HG03175 (cell line): ENCODE results near the gene BPI.
"Not testable (repeated sequence)": the region's sequence is repeated elsewhere in the genome, so short reads cannot be mapped to it uniquely, and the experiment has no call there.

Source experiments
- ATAC-seq: cut with Tn5 transposase; IDR thresholded peaks from one replicate; pipeline ENCODE4 v1.9.1; 2021; ENCODE audit warnings: mild to moderate bottlenecking, moderate library complexity; ENCODE audit not compliant: unreplicated experiment

Gene BPI

DNA sequence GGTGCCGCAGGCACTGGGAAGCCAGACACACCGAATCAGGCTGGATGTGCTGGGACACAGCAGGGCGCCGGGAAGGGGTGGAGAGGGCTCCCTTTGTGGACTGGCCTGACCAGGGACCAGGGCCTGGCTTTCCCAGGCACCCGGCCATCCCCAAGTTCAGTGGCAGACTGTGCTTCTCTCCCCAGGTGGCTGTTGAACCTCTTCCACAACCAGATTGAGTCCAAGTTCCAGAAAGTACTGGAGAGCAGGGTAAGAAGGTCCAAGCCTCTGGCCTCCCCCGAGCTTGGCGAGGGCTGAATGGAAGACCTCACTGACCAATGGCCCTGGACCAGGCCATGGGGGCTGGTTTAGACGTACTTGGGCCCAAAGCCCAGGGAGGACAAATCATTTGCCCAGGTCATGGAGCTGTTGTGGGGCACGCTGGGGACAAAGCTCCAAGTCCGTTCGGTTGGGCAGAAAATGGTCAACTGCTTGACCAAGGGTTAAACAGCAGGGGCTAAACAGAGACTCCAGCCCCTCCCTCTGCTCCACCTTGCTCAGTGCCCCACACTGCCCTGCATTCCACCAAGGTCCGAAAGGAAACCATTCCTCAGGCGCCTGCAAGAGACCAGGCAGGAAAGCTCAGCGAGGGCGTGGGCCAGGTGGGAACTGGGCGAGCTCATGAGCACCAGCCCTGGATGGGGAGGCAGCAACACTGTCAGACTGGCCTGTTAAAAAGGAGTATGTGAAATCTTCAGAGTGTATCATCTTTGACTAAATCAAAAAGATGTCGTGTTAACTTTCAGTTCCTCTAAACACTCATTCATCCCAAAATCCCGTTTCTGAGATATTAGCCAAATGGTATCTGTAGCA lies 51.4 kb downstream of the BPI start:
- no peak for ATAC-seq

DNA sequence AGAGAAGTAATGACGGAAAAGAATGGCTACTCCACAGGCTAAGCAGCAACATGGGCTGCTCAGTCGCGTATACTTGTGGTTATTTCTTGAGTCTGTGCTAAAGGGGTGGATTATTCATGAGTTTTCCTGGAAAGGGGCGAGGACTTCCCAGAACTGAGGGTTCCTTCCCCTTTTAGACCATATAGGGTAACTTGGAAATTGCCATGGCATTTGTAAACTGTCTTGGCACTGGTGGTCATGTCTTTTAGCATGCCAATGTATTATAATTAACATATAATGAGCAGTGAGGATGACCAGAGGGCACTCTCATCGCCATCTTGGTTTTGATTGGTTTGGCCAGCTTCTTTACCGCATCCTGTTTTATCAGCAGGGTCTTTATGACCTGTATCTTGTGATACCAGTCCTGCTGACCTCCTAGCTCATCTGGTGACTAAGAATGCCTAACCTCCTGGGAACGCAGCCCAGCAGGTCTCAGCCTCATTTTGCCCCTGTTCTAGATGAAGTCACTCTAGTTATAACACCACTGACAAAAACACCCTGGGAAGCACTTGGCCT lies 53.8 kb downstream of the BPI start:
- no peak for ATAC-seq

DNA sequence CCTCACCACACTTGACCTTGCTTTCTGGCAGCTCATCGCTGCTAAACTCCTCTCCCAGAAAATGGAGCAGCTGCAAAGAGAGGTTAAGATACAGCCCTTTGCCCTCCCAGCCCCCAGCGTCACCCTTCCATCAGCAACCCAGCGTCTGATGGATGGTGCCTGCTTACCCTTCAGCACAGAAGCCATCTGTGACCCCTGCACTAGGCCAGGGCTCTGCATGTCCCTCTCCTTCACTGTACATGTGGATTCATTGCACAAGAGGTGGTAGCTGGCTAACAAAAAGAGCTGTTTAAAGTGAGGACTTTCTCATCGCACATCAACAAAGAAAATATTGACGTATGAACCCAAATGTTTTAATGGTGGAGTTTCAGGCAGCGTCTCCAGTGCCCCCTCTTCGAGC lies 54.6 kb downstream of the BPI start:
- no peak for ATAC-seq

DNA sequence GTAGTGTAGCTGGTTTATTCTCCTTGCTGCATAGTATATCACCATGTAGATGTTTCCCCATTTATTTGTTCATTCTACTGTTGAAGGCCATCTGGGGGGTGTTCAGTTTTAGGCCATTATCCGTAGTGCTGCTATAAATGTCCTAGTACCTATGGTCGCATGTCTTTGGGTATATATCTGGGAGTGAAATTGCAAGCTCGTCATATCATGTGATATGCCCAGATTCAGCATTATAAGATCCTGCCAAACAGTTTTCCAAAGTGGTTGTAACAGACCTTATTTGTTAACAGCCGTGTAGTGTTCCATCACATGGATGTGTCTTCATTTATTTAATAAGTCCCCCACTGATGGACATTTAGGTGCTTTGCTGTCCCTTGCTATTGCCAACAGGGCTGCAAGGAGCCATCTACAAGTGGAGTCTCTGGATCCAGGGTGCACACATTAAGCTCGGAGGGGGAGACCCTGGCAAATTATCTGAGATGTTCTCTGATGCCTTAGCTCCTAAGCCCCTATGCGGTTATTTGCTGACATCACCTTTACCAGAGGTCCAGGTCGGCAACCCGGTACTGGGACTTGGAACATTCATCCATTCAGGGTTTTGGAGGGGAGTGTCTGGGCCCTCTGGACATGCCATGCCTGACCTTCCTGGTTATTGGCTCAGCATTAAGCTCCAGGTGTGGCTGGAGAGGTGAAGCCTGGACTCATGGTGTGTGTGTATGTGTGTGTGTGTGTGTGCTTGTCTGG lies 59.2 kb downstream of the BPI start:
- no peak for ATAC-seq

DNA sequence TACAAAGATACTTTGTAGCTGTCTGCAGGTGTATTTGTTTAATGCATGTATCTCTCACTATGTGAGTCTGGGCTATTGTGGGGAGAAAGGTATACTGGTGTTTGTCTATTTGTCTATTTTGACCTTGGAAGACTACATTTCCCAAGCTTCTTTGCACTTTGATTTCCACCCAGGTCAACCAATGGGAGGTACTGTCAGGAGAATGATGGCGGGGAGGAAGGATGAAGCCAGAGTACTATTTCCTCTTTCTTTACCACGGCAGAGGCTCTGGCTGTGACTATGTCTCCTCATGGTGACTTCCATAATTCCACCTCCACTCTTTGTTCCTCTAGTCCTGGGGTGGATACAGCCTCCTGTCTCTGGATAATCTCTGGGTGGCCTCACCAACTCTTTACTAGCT lies 65.4 kb downstream of the BPI start:
- no peak for ATAC-seq

DNA sequence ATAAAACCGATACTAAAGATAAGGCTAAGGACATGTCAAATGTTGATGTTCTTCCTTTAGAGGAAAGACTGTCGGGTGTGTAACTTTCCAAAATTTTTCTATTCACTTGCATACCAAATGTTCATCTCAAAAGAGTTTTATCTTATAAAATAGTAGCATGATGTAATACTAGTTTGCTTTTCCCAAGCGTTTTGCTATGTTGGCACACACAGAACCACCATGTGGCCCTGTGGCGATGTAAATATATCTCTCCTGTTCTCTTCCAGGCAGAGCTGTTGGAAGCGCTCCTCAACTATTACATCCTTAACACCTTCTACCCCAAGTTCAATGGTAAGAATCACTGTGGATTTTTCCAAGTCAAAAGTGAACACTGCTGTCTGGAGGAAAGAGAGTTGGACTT lies 68.8 kb downstream of the BPI start:
- no peak for ATAC-seq

DNA sequence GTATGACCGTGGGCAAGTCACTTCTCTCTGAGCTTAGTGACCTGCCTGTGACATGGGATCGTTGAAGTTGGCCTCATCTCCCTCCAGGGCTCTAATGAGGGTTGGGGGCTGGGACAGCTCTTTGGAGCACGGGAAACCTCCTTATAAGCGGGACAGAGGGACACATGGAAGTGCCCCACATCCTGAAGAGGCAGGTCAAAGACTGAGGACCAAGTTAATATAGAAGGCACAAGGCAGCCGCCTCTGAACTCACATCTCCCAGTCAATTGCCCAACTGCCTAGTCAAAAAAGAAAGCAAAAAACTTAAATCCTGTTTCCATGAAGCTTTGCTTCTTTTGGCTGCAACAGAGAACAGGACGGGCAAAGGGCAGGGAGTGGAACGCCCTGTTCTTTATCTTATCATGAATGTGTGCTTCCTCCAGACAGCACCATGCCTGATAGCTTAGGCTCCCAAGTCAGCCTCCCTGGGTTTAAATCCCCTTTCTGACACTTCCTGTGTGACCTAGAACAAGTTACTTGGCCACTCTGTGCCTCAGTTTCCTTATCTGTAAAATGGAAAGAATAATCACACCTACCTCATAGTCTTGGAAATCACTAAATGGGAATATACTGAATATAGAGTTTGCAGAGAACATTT lies 69.4 kb downstream of the BPI start:
- ATAC-seq = no peak

DNA sequence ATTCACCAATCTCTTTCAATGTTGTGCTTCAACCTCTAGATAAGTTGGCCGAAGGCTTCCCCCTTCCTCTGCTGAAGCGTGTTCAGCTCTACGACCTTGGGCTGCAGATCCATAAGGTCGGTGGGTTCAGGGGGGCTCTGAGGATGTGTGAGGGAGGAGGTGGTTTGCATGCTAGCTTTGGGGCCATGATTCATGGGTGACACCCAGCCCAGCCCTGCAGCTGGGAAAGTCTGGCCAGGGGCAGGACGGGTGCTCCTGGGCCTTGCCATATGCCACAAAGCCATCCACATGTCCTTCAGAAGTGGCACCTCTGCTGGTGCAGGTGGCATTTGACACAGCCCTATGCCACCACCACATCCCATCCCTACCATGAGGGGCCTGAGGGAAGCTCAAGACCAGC lies 69.9 kb downstream of the BPI start:
- ATAC-seq = no peak

DNA sequence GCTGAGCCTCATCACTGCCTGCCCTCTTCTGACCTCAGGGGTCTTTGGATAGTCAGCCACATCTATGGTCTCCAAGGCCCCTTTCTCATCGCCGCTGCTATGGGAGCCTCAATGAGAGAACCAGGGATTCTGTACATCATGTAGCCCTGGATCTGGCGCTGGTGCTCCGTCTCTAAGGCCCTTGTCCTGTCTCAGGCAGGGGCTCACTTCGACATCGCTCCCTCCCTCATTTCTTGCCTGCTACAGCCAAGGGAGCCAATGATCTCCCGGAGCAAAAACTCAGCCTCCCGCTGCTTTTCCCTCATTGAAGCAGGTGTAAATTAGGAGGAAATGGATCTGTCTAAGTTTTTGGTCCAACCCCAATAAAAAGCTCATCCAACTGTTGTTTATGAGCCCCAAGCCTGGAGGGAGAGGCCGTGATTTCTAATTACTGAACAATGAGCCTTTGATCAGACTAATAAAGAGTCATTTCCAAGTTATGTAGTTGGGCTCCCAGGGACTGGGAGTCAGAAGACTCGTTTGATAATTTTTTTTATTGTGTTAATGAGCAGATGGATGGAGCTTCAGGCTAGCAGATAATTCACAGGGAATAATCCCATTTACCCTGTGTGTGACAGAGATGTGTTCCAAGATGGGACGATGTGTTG lies 73.2 kb downstream of the BPI start:
- no peak for ATAC-seq

DNA sequence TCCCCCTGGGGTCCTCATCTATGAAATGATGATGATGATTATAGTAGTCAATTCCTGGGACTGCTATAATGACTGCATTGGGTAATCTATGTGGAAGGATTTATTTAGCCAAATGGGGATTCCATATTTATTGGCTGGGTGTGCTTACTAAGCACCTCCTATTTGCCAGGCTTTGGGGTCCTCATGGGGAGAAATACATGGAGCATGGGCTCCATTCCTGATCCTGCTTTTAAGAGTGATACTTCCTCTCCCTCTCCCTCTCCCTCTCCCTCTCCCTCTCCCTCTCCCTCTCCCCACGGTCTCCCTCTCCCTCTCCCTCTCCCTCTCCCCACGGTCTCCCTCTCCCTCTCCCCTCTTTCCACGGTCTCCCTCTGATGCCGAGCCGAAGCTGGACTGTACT lies 73.9 kb downstream of the BPI start:
- not testable (repeated sequence) for ATAC-seq

DNA sequence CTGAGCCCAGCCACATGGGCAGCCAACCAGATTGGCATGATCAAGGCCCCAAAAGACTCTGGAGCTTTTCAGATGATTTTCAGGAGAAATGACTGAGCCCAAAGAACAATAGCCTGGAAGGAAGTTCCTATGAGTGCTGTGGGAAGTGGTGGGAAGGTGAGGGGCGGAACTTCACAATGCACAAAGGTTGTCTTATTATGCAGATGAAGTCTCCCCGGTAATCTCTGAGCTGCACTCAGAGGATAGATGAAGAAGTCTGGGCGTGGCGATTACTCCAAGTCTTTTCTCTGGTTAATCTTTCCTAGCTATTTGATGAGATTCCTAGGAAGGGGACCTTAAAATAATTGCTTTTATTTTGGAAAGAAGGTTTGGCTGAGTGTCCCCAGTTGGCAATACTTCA lies 79.2 kb downstream of the BPI start:
- no peak for ATAC-seq

DNA sequence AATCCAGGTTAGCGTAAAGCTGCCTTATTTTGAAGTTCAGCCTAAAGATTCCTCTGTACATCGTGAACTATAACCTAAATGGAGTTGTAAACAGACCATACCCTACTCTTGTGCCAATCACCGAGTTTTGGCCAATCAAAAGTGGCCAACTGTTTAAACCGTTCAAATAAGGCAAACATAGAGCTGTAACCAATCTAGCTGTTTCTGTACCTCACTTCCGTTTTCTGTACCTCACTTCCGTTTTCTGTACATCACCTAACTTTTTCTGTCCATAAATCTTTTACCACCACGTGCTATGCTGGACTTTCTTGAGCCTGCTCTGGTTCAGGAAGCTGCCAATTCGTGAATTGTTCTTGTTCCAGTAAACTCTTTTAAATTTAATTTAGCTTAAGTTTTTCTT lies 82.0 kb downstream of the BPI start:
- ATAC-seq = no peak

DNA sequence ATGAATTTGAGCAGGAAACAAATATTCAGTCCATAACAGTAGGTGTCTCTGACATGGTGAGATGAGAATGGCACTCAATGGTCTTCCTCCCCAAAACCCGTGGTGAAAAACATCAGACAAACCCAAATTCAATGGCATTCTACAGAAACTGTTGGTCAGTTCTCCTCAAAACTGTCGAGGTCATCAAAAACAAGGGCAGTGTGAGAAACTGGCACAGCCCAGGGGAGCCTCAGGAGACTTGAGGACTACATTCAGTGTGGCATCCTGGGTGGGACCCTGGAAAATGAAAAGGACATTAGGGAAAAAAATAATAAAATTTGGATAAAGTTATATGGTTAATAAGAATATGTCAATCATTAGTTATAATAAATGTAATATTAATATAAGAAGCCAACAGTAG lies 82.9 kb downstream of the BPI start:
- ATAC-seq = no peak
